Measurements from ENCODE around the gene DSCAML1.

DSCAML1 gene

GRCh38 chr11:117796872-117797529 is at the start of gene DSCAML1:
TSS of gene DSCAML1 (minus strand) at chr11:117797216. CDS start at chr11:117797079, 137 bp downstream.
- no peak for DNase-seq (ENCODE audit: low read depth in 2 of 2, low spot score in 1 of 2)

- peak; percentile 72 to 75 for DNase-seq (ENCODE audit: low read depth in 2 of 2, low spot score in 1 of 2)
Measured at GRCh38 chr11:117843666-117844484, 46.9 kb upstream of the DSCAML1 start.

- DNase-seq (ENCODE audit: low read depth in 2 of 2, low spot score in 1 of 2): no peak
Measured at GRCh38 chr11:117842131-117842941, 45.3 kb upstream of the DSCAML1 start.

GRCh38 chr11:117841551-117842031 is 44.6 kb upstream of the DSCAML1 start:
- no peak for DNase-seq (ENCODE audit: low read depth in 2 of 2, low spot score in 1 of 2)

- no peak for DNase-seq (ENCODE audit: low read depth in 2 of 2, low spot score in 1 of 2)
Measured at GRCh38 chr11:117840881-117841550, 44.0 kb upstream of the DSCAML1 start.

- no peak for DNase-seq (ENCODE audit: low read depth in 2 of 2, low spot score in 1 of 2)
Measured at GRCh38 chr11:117839936-117840813, 43.2 kb upstream of the DSCAML1 start.

GRCh38 chr11:117839380-117839881 is 42.4 kb upstream of the DSCAML1 start:
- no peak for DNase-seq (ENCODE audit: low read depth in 2 of 2, low spot score in 1 of 2)

- no peak for DNase-seq (ENCODE audit: low read depth in 2 of 2, low spot score in 1 of 2)
Measured at GRCh38 chr11:117838901-117839300, 41.9 kb upstream of the DSCAML1 start.

GRCh38 chr11:117837791-117838190 is 40.8 kb upstream of the DSCAML1 start:
- no peak for DNase-seq (ENCODE audit: low read depth in 2 of 2, low spot score in 1 of 2)

GRCh38 chr11:117837070-117837776 is 40.2 kb upstream of the DSCAML1 start:
- no peak for DNase-seq (ENCODE audit: low read depth in 2 of 2, low spot score in 1 of 2)

- DNase-seq (ENCODE audit: low read depth in 2 of 2, low spot score in 1 of 2): no peak
Measured at GRCh38 chr11:117836077-117836960, 39.3 kb upstream of the DSCAML1 start.

- DNase-seq (ENCODE audit: low read depth in 2 of 2, low spot score in 1 of 2): no peak
Measured at GRCh38 chr11:117835576-117835975, 38.6 kb upstream of the DSCAML1 start.

- no peak for DNase-seq (ENCODE audit: low read depth in 2 of 2, low spot score in 1 of 2)
Measured at GRCh38 chr11:117834838-117835443, 37.9 kb upstream of the DSCAML1 start.

GRCh38 chr11:117834068-117834810 is 37.2 kb upstream of the DSCAML1 start:
- DNase-seq (ENCODE audit: low read depth in 2 of 2, low spot score in 1 of 2): no peak

- DNase-seq (ENCODE audit: low read depth in 2 of 2, low spot score in 1 of 2): no peak
Measured at GRCh38 chr11:117833401-117833891, 36.4 kb upstream of the DSCAML1 start.

GRCh38 chr11:117832511-117832910 is 35.5 kb upstream of the DSCAML1 start:
- no peak for DNase-seq (ENCODE audit: low read depth in 2 of 2, low spot score in 1 of 2)
